DMS79 treated with DMSO at 0.1 percent for 48 hours (cell line): ENCODE measurements around the gene TMEM126B.
"Not testable (repeated sequence)": the region's sequence is repeated elsewhere in the genome, so short reads cannot be mapped to it uniquely, and the experiment has no call there.

Experiments used
- DNase-seq: peaks from one replicate; lab custom pipeline; 2025; lab: John Stamatoyannopoulos, UW

The TMEM126B gene

GRCh38 chr11:85647604-85648299 lies 19.4 kb downstream of the TMEM126B start, which contains the start of gene TMEM126A:
TSS of gene TMEM126A (plus strand) at chr11:85647967. CDS start at chr11:85650256, 2,289 bp downstream.
- DNase-seq = peak; percentile 92

DNA sequence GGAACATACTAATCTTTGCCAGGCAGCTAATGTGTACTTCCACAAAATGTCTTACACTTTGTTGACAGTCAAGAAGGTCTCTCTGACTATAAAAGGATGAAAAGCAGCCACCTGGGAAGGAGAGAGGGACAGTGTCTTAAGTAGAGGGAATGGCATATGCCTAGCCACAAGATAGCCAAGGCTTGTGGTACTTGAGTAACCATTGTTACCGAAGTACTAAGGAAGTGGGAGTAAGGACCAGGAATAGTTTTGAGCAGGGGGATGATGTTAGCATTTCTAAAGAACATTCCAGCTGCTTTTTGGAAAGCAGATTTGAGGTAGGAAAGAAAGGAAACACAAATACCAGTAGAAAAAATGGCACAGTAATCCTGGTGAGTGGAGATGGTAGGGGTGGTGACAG lies 22.7 kb downstream of the TMEM126B start:
- no peak for DNase-seq

- DNase-seq = no peak
Measured at GRCh38 chr11:85652786-85653447, 24.5 kb downstream of the TMEM126B start.

DNA sequence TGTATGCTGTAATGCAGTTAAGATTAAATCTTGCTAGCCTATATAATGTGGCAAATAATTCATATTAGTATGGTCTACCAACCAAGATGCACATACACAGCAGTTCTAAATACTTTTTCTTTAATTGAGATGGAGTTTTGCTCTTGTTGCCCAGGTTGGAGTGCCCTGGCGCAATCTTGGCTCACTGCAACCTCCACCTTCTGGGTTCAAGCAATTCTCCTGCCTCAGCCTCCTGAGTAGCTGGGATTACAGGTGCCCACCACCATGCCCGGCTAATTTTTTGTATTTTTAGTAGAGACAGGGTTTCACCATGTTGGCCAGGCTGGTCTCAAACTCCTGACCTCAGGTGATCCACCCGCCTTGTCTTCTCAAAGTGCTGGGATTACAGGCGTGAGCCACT lies 25.9 kb downstream of the TMEM126B start:
- not testable (repeated sequence) for DNase-seq

DNA sequence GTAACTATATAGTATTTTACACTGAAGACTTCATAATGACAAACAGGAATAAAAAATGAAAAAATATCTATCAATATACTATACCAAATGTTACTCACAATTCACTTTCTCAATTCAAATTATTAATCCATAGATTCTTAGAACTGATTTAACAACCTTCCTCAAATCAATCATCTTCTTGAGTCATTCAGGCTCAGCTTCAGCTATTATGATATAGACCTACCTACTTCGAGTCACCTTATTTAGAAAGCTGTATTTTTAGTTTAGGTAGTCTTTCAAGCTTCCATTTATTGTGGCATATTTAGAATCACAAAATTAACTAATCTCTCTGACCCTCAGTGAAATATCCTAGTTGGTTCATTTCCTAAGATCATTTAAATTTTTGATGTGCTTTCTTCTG lies 28.4 kb downstream of the TMEM126B start:
- no peak for DNase-seq

DNA sequence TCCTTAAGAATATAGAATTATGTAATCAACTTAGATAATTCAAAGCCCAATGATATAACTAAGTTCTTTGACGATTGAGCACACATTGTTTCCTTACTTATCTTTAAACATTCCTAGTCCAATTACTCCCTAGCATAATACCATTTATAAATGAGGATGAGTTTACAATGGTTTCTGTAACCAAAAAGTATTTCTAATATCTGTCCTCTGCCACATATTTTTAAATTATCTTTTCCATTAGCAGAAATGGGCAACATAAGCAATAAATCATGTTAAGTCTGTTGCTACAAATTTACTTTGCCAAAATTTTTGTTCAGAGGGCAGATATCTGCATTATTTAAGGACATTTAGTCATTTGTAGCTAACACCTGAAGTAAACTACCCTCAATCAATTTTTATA lies 29.8 kb downstream of the TMEM126B start:
- no peak for DNase-seq

DNA sequence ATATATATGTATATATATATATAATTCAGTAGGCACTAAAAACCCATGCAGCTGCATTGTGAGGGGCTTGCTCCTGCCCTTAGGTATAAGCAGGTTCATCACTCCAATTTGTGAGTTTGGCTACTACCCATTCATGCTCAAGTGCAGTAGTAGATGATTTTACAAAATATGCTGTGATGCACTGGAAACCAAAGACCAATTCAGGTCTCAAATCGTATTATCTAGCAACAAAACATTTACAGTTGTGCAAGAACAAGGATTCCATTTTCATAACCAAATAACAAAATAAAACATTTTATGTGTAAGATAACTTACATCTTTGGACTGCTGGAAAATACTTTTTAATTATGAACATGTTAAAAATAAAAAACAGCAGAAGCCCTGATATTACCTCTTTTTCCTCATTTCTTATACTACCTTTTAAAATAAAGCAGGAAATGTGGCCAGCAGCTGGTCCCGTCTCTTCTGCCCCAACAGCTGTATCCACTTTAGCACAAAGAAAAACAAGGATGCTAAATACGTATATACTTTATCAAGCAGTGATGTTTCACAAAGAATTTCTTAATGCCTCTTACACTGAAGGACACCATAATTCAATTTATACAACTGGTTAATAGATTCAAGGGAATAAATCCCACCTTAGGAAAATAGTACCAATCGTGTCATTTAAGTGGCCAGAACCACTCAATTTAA lies 33.7 kb downstream of the TMEM126B start:
- DNase-seq = no peak

- DNase-seq = peak; percentile 27
Measured at GRCh38 chr11:85663080-85663752, 34.8 kb downstream of the TMEM126B start.

- peak; percentile 67 for DNase-seq
Measured at GRCh38 chr11:85663753-85664614, 35.6 kb downstream of the TMEM126B start.

DNA sequence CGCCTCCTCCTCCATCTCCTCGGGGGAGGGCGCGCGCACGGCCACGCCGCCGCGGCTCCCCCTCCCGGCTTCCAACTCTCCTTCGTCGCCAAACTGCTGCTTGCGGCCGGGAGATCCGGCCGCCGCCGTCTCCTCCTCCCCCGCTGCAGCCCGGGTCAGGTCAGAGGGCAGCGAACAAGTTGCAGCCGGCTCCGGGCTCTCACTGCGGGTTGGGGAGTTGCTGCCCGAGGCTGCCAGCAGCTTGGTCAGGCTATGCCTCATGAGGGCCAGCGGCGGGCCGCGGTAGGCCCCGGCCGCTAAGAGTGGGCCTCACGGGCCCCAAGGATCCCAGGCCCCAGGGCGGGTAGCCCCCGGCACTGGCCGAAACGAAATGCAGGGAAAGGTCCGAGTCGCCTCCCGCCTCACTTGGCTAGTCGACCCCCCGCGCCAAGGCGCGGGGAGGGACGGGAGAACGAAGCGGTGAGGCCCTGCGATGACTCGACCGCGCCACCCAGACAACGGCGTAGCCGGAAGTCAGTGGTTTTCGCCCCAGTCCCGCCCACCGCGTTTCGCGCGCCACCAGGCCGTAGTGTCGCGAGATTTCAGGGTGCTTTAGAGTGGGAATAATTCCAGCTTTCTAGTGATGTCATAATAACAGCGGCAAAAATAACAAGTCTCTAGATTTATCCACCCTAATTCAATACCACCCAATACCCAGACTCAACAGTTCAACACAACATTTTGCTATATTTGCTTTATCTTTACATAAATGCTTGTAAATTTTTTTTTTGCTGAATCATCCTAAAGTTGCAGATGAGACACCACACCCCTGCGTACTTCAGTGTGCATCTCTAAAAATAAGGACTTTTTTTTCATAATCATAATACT lies 36.5 kb downstream of the TMEM126B start, which contains the start of gene CREBZF:
CREBZF (minus strand) TSS at position 515 of the 867 bp plus-strand sequence; CDS start at position 261, 254 bp downstream.
- DNase-seq = peak; percentile 97

- DNase-seq = peak; percentile 55
Measured at GRCh38 chr11:85665733-85666132, 37.3 kb downstream of the TMEM126B start.

- no peak for DNase-seq
Measured at GRCh38 chr11:85666687-85667086, 38.3 kb downstream of the TMEM126B start.

GRCh38 chr11:85668157-85668556 lies 39.8 kb downstream of the TMEM126B start:
- DNase-seq = no peak

- not testable (repeated sequence) for DNase-seq
Measured at GRCh38 chr11:85670949-85671663, 42.7 kb downstream of the TMEM126B start.

DNA sequence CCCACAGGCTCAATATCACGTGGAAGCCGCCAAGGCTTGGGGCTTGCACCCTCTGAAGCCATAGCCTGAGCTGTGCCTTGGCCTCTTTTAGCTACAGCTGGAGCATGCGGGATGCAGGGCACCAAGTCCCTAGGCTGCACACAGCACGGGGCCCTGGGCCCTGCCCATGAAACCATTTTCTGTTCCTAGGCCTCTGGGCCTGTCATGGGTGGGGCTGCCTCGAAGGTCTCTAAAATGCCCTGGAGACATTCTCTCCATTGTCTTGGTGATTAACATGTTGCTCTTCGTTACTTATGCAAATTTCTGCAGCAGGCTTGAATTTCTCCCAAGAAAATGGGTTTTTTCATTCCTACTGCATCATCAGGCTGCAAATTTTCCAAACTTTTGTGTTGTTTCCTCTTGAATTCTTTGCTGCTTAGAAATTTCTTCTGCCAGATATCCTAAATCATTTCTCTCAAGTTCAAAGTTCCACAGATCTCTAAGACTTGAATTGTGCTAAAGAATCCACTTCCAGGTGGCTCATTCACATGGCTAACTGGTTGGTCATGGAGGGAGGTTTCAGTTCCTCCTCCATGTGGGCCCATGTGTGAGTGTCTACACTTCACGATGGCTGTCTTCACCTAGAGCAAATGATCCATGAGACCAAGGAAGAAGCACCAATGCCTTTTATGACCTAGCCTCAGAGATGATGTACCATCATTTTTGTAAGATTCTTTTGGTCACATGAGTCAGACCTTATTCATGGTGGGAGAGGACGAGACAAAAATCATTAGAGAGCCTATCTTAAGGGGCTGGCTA lies 43.9 kb downstream of the TMEM126B start:
- DNase-seq = no peak

- no peak for DNase-seq
Measured at GRCh38 chr11:85673393-85673792, 45.0 kb downstream of the TMEM126B start.

DNA sequence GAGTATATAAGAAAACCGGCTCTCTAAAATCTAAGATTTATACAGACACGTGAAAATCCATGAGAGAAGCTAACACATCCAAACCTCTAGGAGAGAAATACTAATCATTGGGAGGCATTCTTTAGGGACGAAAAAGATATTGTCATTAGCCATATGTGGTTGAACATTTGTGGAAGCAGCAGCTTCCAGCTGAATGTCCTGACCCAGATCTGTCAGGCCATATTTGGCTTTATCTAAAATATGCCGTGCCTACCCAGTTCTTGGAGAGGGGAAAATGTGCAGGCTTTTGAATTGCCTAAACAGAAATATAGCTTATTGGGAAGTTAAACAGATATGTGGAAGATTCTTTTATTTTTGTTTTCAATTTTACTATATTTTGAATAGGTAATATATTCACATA lies 51.2 kb downstream of the TMEM126B start:
- DNase-seq = no peak

DNA sequence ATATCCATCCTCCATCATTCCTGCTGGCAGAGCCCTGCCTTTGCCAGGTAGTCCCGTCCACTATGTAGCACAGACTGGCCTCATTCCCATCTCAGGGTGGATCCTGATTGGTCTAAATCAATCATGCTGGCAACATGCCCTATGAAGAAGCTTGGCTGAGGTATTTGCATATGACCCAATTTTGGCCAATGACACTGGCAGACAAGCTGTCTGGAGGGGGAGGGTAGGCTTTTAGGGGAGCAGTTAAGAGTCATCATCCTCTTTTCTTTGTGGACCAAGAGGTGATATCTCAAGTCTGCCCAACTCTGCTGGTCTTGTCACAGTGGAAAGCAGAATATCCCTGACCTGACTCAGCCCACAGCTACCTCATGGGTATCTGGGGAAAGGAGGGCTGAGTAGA lies 52.5 kb downstream of the TMEM126B start:
- no peak for DNase-seq
